Measurements from ENCODE around the gene DLG2.
"Not testable (repeated sequence)": the region's sequence is repeated elsewhere in the genome, so short reads cannot be mapped to it uniquely, and the experiment has no call there.

DLG2 gene

DNA sequence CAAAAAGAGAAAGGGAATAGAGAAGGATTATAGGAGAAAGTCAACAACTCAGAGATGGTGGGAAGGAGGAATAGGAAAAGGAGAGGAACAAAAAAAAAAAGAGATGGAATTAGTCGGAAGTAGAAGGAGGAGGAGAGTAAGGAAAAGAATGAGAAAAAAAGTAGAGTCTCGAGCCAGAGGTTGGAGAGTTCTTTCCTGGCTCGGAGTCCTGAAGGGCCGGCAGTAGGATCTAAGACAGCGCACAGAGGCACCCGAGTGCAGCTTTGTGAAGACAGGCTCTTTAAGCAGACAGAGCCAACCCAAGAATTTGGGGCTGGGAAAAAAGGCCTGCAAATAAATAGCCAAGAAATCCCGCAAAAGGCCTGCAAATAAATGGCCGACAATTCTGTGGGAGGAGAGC is 2170.6 kb downstream of the DLG2 start:
- no peak for DNase-seq (ENCODE audit: low spot score)
- TF ChIP-seq, protein P1, sequence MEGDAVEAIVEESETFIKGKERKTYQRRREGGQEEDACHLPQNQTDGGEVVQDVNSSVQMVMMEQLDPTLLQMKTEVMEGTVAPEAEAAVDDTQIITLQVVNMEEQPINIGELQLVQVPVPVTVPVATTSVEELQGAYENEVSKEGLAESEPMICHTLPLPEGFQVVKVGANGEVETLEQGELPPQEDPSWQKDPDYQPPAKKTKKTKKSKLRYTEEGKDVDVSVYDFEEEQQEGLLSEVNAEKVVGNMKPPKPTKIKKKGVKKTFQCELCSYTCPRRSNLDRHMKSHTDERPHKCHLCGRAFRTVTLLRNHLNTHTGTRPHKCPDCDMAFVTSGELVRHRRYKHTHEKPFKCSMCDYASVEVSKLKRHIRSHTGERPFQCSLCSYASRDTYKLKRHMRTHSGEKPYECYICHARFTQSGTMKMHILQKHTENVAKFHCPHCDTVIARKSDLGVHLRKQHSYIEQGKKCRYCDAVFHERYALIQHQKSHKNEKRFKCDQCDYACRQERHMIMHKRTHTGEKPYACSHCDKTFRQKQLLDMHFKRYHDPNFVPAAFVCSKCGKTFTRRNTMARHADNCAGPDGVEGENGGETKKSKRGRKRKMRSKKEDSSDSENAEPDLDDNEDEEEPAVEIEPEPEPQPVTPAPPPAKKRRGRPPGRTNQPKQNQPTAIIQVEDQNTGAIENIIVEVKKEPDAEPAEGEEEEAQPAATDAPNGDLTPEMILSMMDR (IDR thresholded peaks at IDR 0.05; ENCODE audit: borderline replicate concordance, control extremely low read depth, extremely low read depth, insufficient read depth, missing control alignments), result no peak
- in situ Hi-C loops (cut with MboI; ENCODE audit: low sequenced_read_pairs, unreplicated experiment), result no loop called here

DNA sequence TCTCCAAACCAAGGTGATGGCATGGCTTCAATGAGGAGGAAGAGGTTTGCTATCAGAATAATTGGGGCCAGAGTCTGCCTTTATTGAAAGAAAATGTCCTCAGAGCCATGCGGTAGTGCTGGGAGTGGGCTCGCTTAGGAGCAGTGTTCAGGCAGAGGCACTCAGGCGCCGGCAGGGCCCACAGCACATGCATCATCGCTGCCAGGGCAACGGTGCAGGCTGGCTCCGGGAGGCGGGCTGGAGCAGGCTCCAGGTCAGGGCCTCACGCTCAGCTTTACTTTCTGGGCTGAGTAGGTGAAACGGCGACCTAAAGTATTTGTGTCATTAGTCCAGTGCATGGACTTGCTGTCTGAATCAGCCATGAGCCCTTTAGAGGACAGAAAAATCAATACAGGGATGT is 2171.1 kb downstream of the DLG2 start:
- DNase-seq (ENCODE audit: low spot score), result no peak
- TF ChIP-seq, protein P1 (IDR thresholded peaks at IDR 0.05; ENCODE audit: borderline replicate concordance, control extremely low read depth, extremely low read depth, insufficient read depth, missing control alignments), result no peak
- in situ Hi-C loops (cut with MboI; ENCODE audit: low sequenced_read_pairs, unreplicated experiment), result no loop called here

DNA sequence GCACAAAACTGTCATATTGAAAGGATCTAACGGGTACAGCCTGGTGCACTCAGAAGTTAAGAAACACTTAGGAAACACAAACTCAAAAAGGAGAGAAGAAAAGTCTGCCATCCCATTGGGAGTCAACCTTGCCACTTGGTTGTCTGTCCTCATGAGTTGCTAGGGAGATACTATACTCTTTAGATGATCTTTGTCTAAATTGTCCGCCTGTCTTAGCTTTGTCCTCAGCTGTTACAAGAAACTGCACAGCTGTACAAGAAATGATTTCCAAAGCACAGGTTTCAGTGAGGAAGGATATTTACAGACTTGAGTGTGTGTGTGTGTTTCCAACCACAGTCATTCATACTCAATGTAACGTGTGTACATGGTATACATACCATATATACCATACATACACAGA is 2171.8 kb downstream of the DLG2 start:
- in situ Hi-C loops (cut with MboI; ENCODE audit: low sequenced_read_pairs, unreplicated experiment), result no loop called here
- TF ChIP-seq, protein P1 (IDR thresholded peaks at IDR 0.05; ENCODE audit: borderline replicate concordance, control extremely low read depth, extremely low read depth, insufficient read depth, missing control alignments), result no peak
- no peak for DNase-seq (ENCODE audit: low spot score)

DNA sequence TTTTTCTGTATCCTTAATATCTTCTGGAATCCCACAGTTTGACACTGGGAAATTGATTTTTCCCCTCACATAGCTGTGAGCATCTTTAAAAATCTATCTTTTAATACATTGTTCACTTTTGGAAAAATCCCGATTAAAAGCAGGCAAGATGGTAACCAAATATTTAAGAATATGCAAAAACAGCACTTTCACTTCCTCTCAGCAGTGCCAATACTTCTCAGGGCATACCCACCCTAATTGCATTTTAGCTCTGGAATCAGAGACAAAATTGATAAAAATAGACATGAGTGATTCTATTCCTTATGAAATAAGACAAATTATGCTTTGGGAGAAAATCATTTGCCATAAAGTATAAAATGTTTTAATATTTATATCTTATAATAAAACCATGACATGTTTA is 2172.5 kb downstream of the DLG2 start:
- in situ Hi-C loops (cut with MboI; ENCODE audit: low sequenced_read_pairs, unreplicated experiment), result no loop called here
- TF ChIP-seq, protein P1 (IDR thresholded peaks at IDR 0.05; ENCODE audit: borderline replicate concordance, control extremely low read depth, extremely low read depth, insufficient read depth, missing control alignments), result no peak
- no peak for DNase-seq (ENCODE audit: low spot score)

DNA sequence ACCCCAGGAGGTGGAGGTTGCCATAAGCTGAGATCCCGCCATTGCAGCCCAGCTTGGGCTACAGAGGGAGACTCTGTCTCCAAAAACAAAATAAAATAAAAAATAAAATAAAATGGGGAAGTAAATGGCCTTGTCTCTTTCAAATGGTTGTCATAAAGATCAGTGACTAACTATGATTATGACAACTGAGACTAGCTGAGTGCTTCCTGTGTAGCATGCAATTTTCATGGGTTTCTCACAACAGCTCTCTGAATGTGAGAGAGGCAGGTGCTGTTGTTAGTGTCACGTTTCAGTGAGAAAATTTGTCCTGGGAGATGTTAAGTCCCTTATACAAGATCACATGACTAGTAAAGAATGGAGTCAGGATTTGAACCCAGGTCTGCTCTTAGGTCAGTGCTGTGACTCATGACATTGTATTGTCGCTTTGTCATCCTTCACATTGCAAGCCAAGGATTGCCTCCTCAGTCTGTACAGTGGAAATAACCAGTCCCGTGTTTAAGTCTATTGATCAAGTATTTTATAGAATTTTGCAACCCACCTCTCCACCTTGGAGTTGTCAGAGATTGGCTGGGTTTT is 2177.7 kb downstream of the DLG2 start:
- TF ChIP-seq, protein P1 (IDR thresholded peaks at IDR 0.05; ENCODE audit: borderline replicate concordance, control extremely low read depth, extremely low read depth, insufficient read depth, missing control alignments), result no peak
- in situ Hi-C loops (cut with MboI; ENCODE audit: low sequenced_read_pairs, unreplicated experiment), result no loop called here
- no peak for DNase-seq (ENCODE audit: low spot score)

DNA sequence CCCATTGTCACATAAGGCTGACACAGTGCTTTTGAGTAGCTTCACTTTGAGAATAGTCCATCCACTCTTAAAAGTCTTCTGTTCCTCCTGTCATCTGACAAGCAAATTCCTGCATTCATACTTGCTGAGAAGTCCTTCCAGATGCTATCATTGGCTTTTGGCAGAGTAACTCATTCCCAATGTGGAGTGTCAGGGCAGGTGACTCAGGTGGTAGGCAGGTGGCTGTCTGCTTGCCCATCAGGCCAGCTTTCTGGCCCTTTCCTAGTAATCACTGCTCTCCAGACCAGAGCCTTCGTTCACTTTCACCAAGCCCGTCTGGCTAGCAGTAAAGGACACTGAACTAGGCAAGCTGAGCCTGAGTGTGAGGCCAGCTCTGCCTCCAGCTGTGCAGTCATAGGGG is 2178.5 kb downstream of the DLG2 start:
- TF ChIP-seq, protein P1 (IDR thresholded peaks at IDR 0.05; ENCODE audit: borderline replicate concordance, control extremely low read depth, extremely low read depth, insufficient read depth, missing control alignments), result no peak
- no peak for DNase-seq (ENCODE audit: low spot score)
- in situ Hi-C loops (cut with MboI; ENCODE audit: low sequenced_read_pairs, unreplicated experiment), result no loop called here

DNA sequence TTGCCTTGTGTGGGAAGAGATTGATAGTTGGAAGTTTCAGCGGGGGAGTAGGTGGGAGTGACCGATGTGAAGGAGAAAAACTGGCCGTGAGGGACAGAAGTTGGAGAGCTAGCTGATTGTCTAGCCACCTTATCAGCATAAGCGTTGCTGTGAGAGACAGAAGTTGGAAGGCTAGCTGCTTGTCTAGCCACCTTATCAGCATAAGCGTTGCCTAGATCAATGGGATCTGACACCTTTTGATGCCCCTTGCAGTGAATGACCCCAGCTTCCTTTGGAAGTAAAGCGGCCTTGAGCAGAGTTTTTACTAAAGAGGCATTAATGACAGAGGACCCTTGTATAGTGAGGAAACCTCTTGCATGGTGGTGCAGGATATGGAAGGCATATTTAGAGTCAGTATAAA is 2183.3 kb downstream of the DLG2 start:
- DNase-seq (ENCODE audit: low spot score); in situ Hi-C loops (cut with MboI; ENCODE audit: low sequenced_read_pairs, unreplicated experiment): not testable (repeated sequence)
